SIG-M5 (cell line): ENCODE results near the gene SHROOM3.

Experiments
- DNase-seq: peaks from one replicate; lab custom pipeline; 2025; lab: John Stamatoyannopoulos, UW

Gene SHROOM3

DNA sequence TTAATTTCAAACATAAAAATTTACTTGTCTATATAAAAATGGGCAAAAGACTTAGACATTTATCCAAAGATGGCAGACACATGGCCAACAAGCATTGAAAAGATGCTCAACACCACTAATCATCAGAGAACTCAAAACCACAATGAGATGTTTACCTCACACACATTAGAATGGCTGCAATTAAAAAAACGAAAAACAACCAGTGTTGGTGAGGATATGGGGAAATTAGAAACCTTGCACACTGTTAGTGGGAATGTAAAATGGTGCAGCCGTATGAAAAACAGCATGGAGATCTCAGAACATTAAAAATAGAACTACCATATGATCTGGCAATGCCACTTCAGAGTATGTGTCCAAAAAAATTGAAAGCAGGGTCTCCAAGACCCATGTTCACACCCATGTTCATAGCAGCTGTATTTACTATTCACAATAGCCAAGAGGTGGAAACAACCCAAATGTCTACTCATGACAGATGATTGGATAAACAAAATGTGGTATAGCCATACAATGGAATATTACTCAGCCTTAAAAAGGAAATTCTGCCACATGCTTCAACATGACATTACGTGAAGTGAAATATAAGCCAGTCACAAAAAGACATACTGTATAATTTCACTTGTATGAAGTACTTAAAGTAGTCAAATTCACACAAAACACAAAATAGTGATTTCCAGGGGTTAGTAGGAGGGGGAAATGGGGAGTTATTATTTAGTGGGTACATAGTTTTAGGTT lies 316.7 kb downstream of the SHROOM3 start:
- DNase-seq, result no peak

DNA sequence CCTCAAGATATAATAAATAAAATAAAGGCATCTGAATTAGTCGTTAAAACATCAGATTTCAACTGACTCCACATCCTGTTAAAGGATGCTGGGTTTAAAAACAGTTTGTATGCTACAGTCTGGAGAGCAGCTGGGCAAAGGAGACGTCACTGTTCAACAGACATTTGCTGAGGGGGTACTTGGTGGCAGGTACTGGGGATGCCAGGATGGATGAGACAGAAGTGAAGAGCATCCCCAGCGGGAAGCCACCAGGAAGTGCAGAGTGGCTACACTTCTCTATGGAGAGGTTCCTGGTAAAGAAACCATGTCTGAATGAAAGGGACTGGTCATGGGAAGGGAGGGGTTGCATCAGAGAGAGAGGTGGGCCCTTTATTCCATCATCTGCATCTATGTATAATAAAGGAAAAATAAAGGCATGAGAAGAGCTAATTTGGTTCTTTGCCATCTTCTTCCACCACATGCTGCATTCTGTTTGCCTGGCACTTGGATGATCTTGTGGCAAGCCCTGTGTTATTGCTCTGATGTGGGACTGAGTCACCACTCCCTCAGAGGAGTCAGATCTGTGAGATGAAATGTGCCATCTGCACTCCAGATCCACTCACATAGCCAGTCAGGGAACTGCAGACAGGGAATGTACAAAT lies 318.0 kb downstream of the SHROOM3 start:
- no peak for DNase-seq

DNA sequence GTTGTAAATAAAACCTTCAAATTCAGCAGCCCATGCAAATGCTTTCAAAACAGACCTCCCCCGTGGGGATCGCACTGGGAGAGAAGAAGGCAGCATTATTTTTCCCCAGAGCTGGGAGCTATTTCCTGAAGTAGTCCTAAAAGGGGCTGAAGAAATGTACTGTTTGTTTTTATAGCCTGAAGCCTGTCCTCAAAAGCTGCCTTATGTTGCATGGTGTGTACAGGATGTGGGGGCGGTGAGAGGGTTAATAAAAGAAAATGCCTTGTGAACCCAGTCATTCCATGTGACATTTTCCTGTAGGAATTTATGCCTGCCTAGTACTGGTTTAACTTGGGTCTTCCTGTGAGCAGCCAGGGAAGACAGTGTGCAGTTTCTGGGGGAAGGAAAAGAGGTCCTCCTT lies 318.8 kb downstream of the SHROOM3 start:
- DNase-seq, result no peak

DNA sequence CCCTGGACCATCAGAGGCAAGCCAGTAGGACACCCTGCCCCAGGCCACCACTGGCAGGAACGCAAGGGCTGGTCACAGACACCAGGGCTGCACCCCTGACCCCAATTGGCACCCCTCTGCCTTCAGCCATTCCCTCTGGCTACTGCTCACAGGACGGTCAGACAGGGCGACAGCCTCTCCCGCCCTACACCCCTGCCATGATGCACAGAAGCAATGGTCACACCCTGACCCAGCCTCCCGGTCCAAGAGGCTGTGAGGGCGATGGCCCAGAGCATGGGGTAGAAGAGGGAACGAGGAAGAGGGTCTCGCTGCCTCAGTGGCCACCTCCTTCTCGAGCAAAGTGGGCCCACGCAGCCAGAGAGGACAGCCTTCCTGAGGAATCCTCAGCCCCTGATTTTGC lies 319.4 kb downstream of the SHROOM3 start:
- DNase-seq, result no peak

DNA sequence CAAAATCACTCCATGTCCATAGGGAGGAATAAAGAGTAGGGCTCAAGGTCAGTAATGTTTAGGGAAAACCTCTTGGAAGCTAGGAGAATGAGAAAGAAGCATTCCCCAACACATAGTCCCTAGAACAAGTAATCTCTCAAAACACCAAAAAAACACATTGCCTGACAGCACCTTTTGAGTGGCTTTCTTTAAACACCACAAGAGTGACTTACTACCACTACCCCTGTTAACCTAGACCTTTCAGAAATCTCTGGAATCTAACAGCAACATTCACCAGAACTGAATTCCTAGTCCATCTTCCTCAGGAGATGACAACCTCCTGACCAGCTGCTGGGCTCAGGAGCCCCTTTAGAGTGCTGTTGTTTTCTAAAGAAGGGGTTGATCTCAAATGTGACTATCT lies 320.7 kb downstream of the SHROOM3 start:
- no peak for DNase-seq

DNA sequence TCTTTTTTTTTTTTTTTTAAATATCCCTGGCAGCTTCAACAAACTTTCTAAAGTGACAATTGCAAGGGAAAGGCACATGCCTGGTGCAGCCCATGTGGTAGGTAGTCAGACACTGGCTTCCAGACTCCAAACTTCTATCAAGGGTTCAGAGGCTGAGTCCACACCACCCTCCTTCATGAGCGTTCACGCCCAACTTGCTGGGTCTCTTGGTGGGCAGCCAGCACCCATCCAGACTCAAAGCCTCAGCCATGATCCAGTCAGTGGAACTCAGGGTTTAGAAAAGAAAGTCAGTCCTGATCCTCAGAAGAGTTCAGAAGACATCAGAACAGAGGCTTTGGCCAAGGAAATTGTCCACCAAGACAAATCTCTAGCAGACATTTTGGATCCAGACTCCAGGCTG lies 321.4 kb downstream of the SHROOM3 start:
- no peak for DNase-seq

DNA sequence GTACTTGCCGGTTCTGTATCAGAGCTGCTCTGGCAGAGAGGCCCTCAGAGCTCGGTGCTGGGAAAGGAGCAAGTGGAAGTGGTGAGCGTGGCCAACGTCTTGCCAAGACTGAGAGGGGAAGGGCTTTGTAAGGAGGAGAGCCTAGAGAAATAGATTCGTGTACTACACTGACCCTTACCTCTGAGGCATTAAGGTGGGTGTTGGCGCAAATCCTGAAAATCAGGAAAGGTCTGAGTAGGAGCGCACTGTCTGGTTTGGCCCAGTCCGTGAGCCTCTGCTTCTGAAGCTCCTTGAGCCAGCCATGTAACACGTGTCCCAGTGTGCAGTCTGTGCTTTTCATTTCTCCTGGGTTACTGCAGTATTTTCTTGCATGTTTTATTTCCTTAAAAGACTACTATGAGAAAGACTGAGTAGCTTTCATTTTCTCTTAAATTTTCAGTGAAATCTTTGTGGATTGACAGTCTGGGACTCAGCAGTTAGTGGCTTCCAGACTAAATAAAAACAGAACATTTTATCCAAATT lies 322.4 kb downstream of the SHROOM3 start:
- DNase-seq, result no peak

DNA sequence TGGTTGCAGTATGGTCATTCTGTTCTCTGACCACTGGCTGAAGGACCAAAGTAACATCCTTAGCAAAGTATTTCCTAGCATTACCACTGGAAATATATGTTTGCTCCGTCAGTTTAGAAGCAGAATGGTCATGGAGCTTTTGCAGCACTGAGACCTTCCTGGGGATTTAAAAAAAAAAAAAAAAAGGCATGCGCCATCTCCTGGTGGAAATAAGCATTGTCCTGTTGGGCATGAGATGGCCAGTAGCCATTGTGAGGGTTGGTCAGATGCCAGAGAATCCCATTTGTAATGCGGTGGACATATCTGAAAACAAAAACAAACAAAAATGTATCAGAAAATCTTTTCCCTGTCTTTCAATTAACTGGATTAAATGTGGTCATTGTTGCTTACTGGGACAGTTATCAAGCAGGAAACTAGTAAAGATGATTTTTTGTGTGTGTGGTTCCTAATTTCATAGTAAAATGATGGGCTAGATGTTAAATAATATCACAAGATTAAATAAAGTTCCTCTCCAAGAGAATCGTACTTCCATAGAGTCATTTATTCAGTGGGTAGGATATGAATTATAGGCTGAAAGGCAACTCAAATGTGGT lies 323.4 kb downstream of the SHROOM3 start:
- no peak for DNase-seq

DNA sequence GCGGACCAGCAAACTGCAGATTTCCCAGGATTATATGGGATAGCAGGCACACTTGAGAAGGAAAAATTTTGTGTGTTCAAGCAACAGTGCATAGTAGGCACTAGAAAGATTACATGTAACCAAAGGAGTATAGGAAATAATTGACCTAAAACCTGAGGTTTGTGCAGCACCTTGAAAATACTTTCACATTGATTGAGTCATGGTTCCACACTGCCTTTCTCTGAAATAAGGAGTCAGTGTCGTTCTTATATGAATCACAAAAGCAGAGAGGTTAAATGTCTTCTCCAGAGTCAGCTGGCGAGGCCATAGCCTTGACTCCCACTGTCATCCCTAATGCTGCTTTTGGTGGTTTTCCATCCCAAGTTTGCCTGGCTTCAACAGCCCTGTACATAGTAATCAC lies 324.0 kb downstream of the SHROOM3 start:
- DNase-seq, result no peak

DNA sequence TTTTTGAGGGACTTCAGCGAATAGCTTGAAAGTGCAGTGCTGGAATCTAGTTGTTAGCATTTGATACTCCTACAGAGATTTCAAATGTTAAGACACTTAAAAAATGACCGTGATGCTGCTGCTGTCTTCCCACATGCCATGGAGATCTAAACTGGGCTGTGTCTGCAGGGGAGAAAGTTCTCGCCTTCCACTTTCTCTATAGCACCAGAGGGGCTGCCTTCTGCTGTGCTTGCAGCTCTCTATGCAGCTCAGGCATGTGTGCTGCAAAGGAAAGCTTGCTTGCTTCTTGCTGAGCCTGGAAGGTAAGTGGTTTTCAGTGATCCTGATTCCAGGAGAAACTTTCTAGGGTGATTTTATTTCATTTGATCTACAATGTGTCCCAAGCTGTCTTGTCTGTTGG lies 325.2 kb downstream of the SHROOM3 start:
- DNase-seq, result no peak

DNA sequence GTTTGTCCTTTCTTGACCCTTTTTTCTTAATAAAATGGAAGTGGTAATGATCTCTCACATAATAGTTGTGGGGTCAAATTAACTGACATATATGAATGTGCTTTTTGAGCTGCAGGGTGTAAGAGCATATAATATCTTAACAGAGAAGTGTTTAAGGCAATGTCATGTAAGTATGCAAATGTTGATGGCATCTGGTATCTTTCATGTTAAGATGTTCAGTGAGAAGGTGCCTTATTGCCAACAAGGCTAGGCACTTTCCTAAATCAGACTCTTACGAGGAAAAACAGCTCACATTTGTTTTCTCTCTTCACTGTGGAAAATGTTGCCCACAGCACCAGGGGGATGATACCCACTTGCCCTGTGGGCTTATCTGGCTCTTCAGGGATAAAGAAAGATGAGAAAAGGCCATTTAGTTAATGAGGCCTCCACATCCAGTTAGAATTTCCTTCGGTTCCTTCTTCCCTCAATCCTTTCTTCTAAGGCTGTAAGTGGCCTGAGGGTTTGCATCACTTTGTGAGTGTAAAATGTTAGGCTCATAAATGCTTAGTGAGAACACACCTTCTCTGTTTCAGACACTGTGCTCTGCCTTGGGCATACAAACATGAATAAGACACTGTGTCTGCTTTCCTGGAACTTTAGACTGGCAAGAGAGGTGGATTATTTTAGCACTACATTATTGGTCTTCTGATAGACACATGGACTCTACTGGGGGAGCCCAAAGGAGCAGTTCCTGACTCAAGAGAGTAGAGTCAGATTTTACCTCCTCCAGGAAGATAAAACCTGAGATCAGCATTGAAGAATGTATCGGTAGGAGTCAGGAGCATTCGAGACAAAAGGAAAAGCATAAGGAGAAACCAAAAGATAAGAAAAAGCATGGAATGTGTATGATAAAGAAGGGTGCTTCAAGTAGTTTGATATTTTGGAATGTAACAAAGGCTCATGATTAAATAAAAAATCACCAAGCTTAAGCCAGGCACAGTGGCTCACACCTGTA lies 327.4 kb downstream of the SHROOM3 start:
- no peak for DNase-seq

DNA sequence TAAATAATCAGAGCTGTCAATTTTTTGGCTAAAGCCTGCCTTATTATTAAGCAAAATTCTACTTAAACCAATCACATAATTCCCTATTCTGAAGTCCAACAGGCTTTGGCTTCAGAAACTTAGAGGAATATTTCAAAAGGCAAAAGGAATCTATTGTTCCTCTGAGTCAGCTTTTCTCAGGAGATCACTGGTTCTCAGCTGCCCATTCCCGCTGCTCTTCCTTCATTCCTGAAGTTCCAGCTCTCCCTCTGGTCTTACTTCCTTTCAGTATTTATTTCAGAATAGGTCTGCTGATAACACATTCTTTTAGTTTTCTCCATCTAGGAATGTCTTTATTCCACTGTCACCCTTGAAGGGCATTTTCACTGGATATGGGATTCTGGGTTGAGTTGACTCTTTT lies 329.2 kb downstream of the SHROOM3 start:
- no peak for DNase-seq

DNA sequence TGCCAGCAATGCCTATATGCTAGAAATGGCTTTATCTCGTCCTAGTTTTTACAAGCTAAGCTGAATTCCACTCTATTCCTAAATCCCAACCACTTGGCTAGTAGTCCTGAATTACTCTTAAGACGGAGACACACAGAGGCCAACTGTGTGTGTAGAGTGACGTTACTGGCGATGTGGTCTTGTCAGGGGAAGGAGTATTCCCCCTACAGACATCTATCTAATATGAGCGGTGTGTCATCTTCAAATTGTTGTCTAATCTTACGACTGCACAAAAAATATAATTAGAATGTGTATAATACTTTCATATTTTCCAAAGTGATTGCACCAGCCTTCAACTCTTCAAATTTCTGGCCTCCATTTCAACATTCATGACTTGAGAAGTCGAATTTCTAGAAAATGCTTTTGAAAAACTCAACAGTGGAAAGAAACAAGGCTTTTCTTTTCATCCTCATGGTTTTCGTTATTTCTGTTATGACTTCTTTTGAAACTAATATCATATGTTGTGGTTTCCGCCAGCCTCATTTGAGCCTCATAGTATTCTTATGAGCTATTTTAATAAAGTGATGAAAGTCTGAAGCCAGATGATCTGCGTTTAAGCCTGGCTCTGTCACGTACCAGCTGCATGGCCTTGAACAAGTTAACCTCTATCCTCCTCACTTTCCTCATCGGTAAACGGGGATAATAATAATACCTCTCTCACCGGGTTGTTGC lies 330.6 kb downstream of the SHROOM3 start:
- DNase-seq, result no peak

DNA sequence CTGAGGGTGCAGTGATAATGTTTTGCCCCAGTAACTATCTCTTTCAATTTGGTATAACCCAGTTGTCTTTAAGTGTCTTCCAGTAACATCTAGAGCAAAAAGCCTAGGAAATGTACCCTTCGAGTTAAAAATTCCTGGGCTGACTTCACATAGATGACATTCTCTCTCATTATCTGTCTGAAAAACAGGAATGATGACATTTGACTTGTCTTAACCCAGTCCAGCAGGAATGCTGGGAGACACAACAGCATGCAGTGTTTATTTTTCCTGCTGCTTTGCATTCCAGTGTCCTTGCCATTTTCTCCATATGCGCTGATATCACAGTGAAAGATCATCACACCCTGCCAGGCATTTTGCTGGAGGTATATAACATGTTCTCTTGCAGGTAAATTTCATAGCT lies 333.0 kb downstream of the SHROOM3 start:
- DNase-seq, result no peak

DNA sequence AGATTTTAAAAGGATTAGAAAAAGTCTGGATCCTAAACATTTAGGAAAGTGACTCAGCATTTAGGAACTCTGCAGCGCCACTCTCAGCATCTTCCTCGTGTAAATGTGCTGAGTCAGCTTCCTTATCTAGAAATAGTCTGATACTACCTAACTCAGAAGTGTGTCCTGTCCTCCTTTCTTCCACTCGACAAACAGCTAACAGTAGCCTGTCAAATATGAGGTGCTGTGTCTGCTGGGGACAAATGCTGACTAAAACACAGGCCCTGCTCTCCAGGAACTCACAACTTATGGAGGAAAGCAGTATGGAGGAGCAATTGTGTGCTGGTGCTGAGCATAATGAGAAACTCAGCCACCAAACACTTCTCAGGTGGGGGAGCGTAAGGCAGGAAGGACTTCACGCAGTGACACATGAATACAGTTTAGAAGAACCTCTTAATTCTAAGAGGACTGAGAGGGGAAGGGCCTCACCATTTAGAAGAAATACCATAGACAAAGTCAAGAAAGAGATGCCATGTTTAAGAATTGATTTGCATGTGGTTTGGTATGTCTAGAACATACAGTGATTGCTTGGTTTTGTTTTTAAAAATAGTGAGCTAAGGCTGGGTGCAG lies 337.6 kb downstream of the SHROOM3 start:
- DNase-seq, result no peak

DNA sequence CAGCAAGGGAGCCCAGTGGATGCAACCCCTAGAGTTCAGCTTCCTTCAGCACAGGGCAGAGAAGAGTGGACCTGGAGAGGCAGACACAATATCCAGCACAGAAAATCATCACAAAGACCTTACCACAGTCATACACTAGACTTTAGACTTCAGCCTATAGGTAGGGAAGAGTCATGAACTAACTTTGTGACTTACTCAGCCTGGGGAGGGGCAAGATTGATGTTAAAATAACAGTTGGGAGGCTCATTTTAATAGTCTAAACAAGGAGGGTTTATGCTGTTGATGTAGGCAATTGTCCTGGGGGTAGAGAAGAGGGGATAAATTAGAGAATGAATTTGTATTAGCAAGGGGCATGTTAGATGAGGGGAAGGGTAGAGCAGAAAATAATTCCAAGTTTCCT lies 338.7 kb downstream of the SHROOM3 start:
- DNase-seq, result no peak

DNA sequence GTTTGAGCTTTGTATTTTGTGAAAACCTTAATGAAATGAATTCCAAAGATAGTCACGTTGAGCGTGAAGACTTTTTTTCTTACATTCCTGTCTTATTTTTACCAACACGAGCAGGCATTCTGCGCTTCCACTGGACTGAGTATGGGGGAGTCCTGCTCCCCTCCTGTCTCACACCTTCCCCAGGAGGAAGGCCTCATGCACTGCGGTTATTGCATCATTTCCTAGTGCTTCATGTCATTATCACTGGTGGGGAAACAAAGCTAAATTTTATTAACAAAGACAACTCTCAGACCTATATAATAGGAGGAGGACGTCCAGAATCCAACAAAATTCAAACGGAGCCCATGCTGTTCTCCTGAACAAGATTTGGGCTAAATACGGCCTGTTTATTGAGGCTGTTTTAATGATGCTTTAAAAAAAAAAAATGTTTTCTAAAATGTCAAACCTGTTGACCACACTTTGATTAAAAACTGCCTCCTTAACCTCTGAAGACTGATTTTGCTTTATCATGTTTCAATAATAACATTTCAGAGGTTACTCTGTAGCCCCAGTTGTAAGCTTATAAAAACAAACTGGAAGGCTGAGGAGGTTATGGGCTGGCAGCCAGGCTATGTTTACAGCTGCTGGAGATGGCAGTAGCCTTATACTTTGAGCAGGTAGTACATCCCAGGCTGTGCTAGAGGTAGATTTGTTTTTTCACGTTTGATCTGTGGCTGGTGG lies 344.9 kb downstream of the SHROOM3 start:
- DNase-seq, result no peak

DNA sequence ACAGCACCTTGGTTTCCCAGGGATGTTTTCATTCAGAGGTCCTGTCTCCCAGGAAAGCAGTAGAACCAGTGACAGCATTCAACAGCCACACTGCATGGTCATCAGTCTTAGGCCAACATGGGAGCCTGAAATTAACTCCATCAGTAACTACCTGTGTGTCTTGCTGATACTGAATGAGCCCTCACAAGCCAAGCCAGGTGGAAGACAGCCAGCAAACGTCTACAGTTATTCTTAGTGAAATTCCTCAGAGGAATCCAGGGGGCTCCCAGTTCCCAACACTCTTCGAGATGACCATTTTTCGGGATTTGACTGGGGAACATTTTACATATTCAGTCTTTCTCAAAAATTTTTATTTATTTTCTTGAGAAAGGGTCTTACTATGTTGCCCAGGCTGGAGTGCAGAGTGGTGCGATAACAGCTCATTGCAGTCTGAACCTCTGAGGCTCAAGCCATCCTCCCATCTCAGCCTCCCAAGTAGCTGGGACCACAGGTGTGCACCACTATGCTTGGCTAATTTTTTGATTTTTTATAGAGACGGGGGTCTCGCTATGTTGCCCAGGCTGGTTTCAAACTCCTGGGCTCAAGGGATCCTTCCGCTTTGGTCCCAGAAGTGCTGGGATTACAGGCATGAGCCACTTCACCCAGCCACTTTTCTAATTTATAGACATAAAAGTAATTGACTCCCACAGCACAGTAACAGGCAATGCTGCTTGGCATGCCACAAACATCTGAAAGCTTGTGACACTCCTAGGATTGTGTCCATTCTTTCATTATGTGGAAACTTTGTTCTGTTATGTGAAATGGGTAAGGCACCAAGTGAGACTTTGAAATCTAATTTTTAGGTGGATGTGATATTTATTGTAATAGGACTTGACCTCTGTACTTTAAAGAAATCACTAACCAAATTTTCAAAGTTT lies 346.0 kb downstream of the SHROOM3 start:
- DNase-seq, result no peak
